ENCODE measurements around the gene HSPB6.

Gene HSPB6

GRCh38 chr19:35744430-35745327 is 12.2 kb downstream of the HSPB6 start:
- peak; percentile 90 for DNase-seq

- no peak for DNase-seq
These were observed 13.0 kb downstream of the HSPB6 start for GRCh38 chr19:35743640-35744429.

- peak; percentile 64 for DNase-seq
These were observed 14.6 kb downstream of the HSPB6 start, which contains the start of gene IGFLR1 for GRCh38 chr19:35742121-35742724. Gene IGFLR1, minus strand, starts transcription at chr19:35742452. Its CDS starts 1,272 bp downstream, at chr19:35741180.

GRCh38 chr19:35741203-35741515 is 15.7 kb downstream of the HSPB6 start:
- no peak for DNase-seq

- DNase-seq, result peak; percentile 92
These were observed 16.2 kb downstream of the HSPB6 start for GRCh38 chr19:35740423-35741202.

- DNase-seq, result no peak
These were observed 16.8 kb downstream of the HSPB6 start for GRCh38 chr19:35740108-35740422.

GRCh38 chr19:35739275-35740107 is 17.3 kb downstream of the HSPB6 start:
- no peak for DNase-seq

GRCh38 chr19:35738887-35739229 is 18.0 kb downstream of the HSPB6 start:
- DNase-seq, result no peak

GRCh38 chr19:35738021-35738886 is 18.6 kb downstream of the HSPB6 start:
- DNase-seq, result no peak

- no peak for DNase-seq
These were observed 19.6 kb downstream of the HSPB6 start for GRCh38 chr19:35736913-35737886.

GRCh38 chr19:35734889-35735288 is 21.9 kb downstream of the HSPB6 start:
- DNase-seq, result no peak

GRCh38 chr19:35734273-35734672 is 22.6 kb downstream of the HSPB6 start:
- no peak for DNase-seq

- DNase-seq, result no peak
These were observed 23.4 kb downstream of the HSPB6 start for GRCh38 chr19:35733180-35734125.

GRCh38 chr19:35732540-35733179 is 24.2 kb downstream of the HSPB6 start:
- DNase-seq, result no peak

- no peak for DNase-seq
These were observed 24.9 kb downstream of the HSPB6 start for GRCh38 chr19:35731779-35732405.

GRCh38 chr19:35731353-35731752 is 25.5 kb downstream of the HSPB6 start:
- no peak for DNase-seq

GRCh38 chr19:35730326-35730725 is 26.5 kb downstream of the HSPB6 start:
- DNase-seq, result no peak

- no peak for DNase-seq
These were observed 27.1 kb downstream of the HSPB6 start for GRCh38 chr19:35729763-35730162.
